SK-N-MC (cell line): ENCODE results near the gene HELZ.

ENCODE experiments used
- DNase-seq: peaks from one replicate; pipeline ENCODE4 v3.0.0-alpha.2; 2011; ENCODE audit warnings: low read depth, low spot score
- H3K27ac ChIP-seq: fragments of 200-600 bp; sonication (generic); 2 replicates; pipeline ENCODE4 v1.5.1; 2016; ENCODE audit warnings: mixed run types
- H3K36me3 ChIP-seq: fragments of 200-600 bp; sonication (generic); 2 replicates; pipeline ENCODE4 v1.6.1; 2017; ENCODE audit warnings: antibody characterized with exemption, low read length, mixed read lengths; ENCODE audit not compliant: insufficient read depth
- H3K4me3 ChIP-seq: fragments of 200-600 bp; sonication (generic); 2 replicates; pipeline ENCODE4 v1.5.1; 2016
- H3K9ac ChIP-seq: fragments of 200-600 bp; sonication (generic); 2 replicates; pipeline ENCODE4 v1.8.0; 2017; ENCODE audit warnings: mixed run types, mixed read lengths; ENCODE audit not compliant: insufficient read length
- H3K9me3 ChIP-seq: fragments of 200-600 bp; sonication (generic); 2 replicates; pipeline ENCODE4 v1.6.1; 2017; ENCODE audit warnings: low read depth, mild to moderate bottlenecking, antibody characterized with exemption, low read length, moderate library complexity, mixed read lengths
- EZH2 ChIP-seq: fragments of 200-600 bp; sonication (generic); IDR thresholded peaks from one replicate; pipeline ENCODE4 v1.6.1; 2017; ENCODE audit warnings: antibody characterized with exemption
- FOXP2 ChIP-seq: optimal IDR thresholded peaks from 2 replicates; pipeline ENCODE3; 2011; ENCODE audit warnings: mild to moderate bottlenecking, moderate library complexity; ENCODE audit not compliant: insufficient read depth; ENCODE audit errors: extremely low read length, control extremely low read depth
- POLR2AphosphoS5 ChIP-seq: IDR thresholded peaks from 2 replicates; pipeline ENCODE4 v1.6.1; 2012; ENCODE audit warnings: mild to moderate bottlenecking, low read depth, low read length, borderline replicate concordance

Gene HELZ

GRCh38 chr17:67243284-67243683, 1.7 kb downstream of the HELZ start:
- Histone ChIP-seq H3K4me3 (peak overlapping the region; percentile 97), H3K27ac (no peak overlapping the region), H3K36me3 (peaks cover 39% of the 10 kb centered on the region), H3K9ac (peak overlapping the region; percentile 90), H3K9me3 (no peaks in the 10 kb centered on the region)
- no peak for DNase-seq
- TF ChIP-seq EZH2 (no peak), FOXP2 (no peak), POLR2AphosphoS5 (no peak)

- TF ChIP-seq EZH2 (no peak), POLR2AphosphoS5 (no peak), FOXP2 (no peak)
- no peaks in the 10 kb centered on the region for H3K9me3 ChIP-seq
- no peak overlapping the region for H3K9ac ChIP-seq
- H3K4me3 ChIP-seq: no peak overlapping the region
- H3K27ac ChIP-seq: peak overlapping the region; percentile 61; the same call in 1 of the 2 replicates
- no peak for DNase-seq
- H3K36me3 ChIP-seq: peaks cover 47% of the 10 kb centered on the region
Measured at GRCh38 chr17:67241719-67242341, 3.2 kb downstream of the HELZ start.

- no peaks in the 10 kb centered on the region for H3K9me3 ChIP-seq
- no peak for TF ChIP-seq EZH2
- H3K4me3 ChIP-seq: no peak overlapping the region
- peaks cover 65% of the 10 kb centered on the region for H3K36me3 ChIP-seq
- H3K27ac ChIP-seq: no peak overlapping the region
- DNase-seq: no peak
- no peak overlapping the region for H3K9ac ChIP-seq
Measured at GRCh38 chr17:67239597-67239996, 5.4 kb downstream of the HELZ start.

GRCh38 chr17:67238991-67239390, 6.0 kb downstream of the HELZ start:
- DNase-seq: no peak
- Histone ChIP-seq H3K36me3 (peaks cover 65% of the 10 kb centered on the region), H3K9ac (no peak overlapping the region), H3K4me3 (no peak overlapping the region), H3K9me3 (no peaks in the 10 kb centered on the region), H3K27ac (no peak overlapping the region)
- no peak for TF ChIP-seq FOXP2
- TF ChIP-seq EZH2: no peak
- TF ChIP-seq POLR2AphosphoS5: no peak

GRCh38 chr17:67232441-67232840, 12.6 kb downstream of the HELZ start:
- H3K9me3 ChIP-seq: no peaks in the 10 kb centered on the region
- 0 out of 2 replicates have a peak overlapping the region, but pooled peaks have one; percentile 13 for H3K27ac ChIP-seq
- DNase-seq: no peak
- H3K9ac ChIP-seq: no peak overlapping the region
- peaks cover 29% of the 10 kb centered on the region for H3K36me3 ChIP-seq
- no peak overlapping the region for H3K4me3 ChIP-seq
- TF ChIP-seq EZH2: no peak
- no peak for TF ChIP-seq POLR2AphosphoS5
- no peak for TF ChIP-seq FOXP2

GRCh38 chr17:67229109-67229955, 15.7 kb downstream of the HELZ start:
- DNase-seq: no peak
- TF ChIP-seq EZH2: no peak
- peaks cover 28% of the 10 kb centered on the region for H3K36me3 ChIP-seq
- H3K27ac ChIP-seq: peak overlapping the region; percentile 63; the same call in 1 of the 2 replicates
- no peak overlapping the region for H3K4me3 ChIP-seq
- H3K9me3 ChIP-seq: no peaks in the 10 kb centered on the region
- no peak overlapping the region for H3K9ac ChIP-seq

- TF ChIP-seq EZH2: no peak
- no peak for TF ChIP-seq POLR2AphosphoS5
- no peak for TF ChIP-seq FOXP2
- Histone ChIP-seq H3K9me3 (no peaks in the 10 kb centered on the region), H3K36me3 (peaks cover 36% of the 10 kb centered on the region), H3K27ac (peak overlapping the region; percentile 33; the same call in 1 of the 2 replicates), H3K4me3 (no peak overlapping the region), H3K9ac (no peak overlapping the region)
- DNase-seq: no peak
Measured at GRCh38 chr17:67227488-67227887, 17.5 kb downstream of the HELZ start.

- no peak overlapping the region; the same call in 1 of the 2 replicates for H3K27ac ChIP-seq
- H3K36me3 ChIP-seq: peaks cover 36% of the 10 kb centered on the region
- no peak overlapping the region for H3K4me3 ChIP-seq
- H3K9me3 ChIP-seq: no peaks in the 10 kb centered on the region
- no peak for TF ChIP-seq POLR2AphosphoS5
- no peak for TF ChIP-seq EZH2
- no peak for TF ChIP-seq FOXP2
- no peak for DNase-seq
- H3K9ac ChIP-seq: no peak overlapping the region
Measured at GRCh38 chr17:67225316-67225715, 19.7 kb downstream of the HELZ start.
